ENCODE results near the gene SGIP1.

SGIP1 gene

DNA sequence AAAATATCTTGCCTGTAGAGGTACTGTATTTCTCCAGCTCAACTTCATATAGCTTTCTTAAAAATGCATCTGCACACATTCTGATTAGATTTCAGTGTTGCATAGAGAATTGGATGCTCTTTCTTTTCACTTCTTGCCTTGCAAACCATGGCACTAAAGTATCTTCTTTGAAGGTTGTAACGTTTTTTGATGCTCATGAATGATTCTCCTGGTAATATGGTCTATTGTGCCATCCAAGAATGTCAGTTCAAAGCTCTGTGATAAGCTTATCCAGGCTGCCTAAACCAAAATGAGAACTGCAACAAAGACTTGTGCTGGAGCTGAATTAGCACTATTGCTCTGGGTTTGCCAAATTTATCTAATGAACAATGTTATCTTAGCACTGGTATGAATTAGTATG is 1.9 kb downstream of the SGIP1 start:
- Histone ChIP-seq H3K4me3 (ENCODE audit: low read length in 2 of 2) (no peak overlapping the region), H2BK12ac (ENCODE audit: low read length) (no peak overlapping the region), H3K27ac (replicated peaks; ENCODE audit: low read length) (no peak overlapping the region), H3K9ac (ENCODE audit: low read depth, low read length, poor library complexity) (no peak overlapping the region), H3K79me1 (ENCODE audit: low read depth, low read length) (no peaks in the 10 kb centered on the region), H2AFZ (ENCODE audit: low read length) (no peak overlapping the region), H4K91ac (ENCODE audit: low read depth, low read length, poor library complexity) (no peak overlapping the region), H3K18ac (ENCODE audit: low read length) (no peak overlapping the region), H3K4ac (ENCODE audit: low read length) (no peak overlapping the region), H3K23ac (ENCODE audit: low read depth, low read length, poor library complexity) (no peak overlapping the region), H4K8ac (ENCODE audit: low read depth, low read length) (no peak overlapping the region), H3K4me1 (ENCODE audit: control insufficient read depth in 2 of 2, insufficient read depth in 1 of 2, low read depth in 1 of 2, low read length in 2 of 2) (peaks cover 3 to 6% of the 10 kb centered on the region in 2 donors), H2BK5ac (ENCODE audit: low read length) (no peak overlapping the region), H3K36me3 (replicated peaks in 1 of 2; ENCODE audit: control insufficient read depth in 2 of 2, insufficient read depth in 2 of 2, low read length in 2 of 2) (no peaks in the 10 kb centered on the region), H3K27me3 (ENCODE audit: control insufficient read depth in 3 of 3, insufficient read depth in 3 of 3, low read depth in 1 of 3, low read length in 3 of 3) (peaks cover 0 to 42% (median 3%) of the 10 kb centered on the region in 3 experiments), H3K4me2 (ENCODE audit: insufficient read depth, low read length, poor library complexity, severe bottlenecking) (no peak overlapping the region), H2BK15ac (ENCODE audit: low read length) (no peak overlapping the region), H3K9me3 (replicated peaks in 1 of 2; ENCODE audit: control insufficient read depth in 2 of 2, insufficient read depth in 1 of 2, low read depth in 1 of 2, low read length in 2 of 2) (no peaks in the 10 kb centered on the region), H3K14ac (ENCODE audit: low read length) (no peak overlapping the region), H2AK5ac (ENCODE audit: low read depth, low read length) (no peak overlapping the region), H2BK120ac (ENCODE audit: low read depth, low read length) (no peak overlapping the region)
- no CpG with 5 or more reads among the region's 1 CpG for WGBS, 2 donors (ENCODE audit: extremely low coverage in 2 of 2, insufficient read length in 2 of 2, insufficient replicate concordance in 1 of 2)
- DNase-seq (ENCODE audit: low spot score) = no peak

DNA sequence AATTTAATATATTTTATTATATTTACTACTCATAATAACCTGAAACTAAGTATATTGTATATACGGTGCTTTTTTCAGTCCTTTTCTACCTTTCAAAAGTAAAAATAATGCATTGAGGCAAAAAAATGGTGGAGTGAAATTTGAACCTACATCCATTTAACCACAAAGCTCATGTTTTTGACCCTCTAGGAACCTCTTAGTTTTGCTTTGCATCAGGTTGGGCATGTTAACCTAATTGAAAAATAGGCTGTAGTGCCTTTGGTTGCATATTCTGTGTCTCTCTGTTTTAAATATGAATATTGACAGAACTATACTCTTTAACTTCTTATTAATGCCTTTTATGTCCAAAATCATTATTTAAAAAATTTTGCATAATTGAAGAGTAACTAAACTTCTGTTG is 3.8 kb downstream of the SGIP1 start:
- no peak overlapping the region for H3K23ac ChIP-seq (ENCODE audit: low read depth, low read length, poor library complexity)
- no peak overlapping the region for H3K4me2 ChIP-seq (ENCODE audit: insufficient read depth, low read length, poor library complexity, severe bottlenecking)
- H3K9ac ChIP-seq (ENCODE audit: low read depth, low read length, poor library complexity) = no peak overlapping the region
- no CpG with 5 or more reads among the region's 1 CpG for WGBS, 2 donors (ENCODE audit: extremely low coverage in 2 of 2, insufficient read length in 2 of 2, insufficient replicate concordance in 1 of 2)
- peaks cover 5 to 6% of the 10 kb centered on the region in 2 donors for H3K4me1 ChIP-seq (ENCODE audit: control insufficient read depth in 2 of 2, insufficient read depth in 1 of 2, low read depth in 1 of 2, low read length in 2 of 2)
- DNase-seq (ENCODE audit: low spot score) = no peak
- no peak overlapping the region for H2AFZ ChIP-seq (ENCODE audit: low read length)
- no peak overlapping the region for H4K91ac ChIP-seq (ENCODE audit: low read depth, low read length, poor library complexity)
- no peak overlapping the region for H2BK5ac ChIP-seq (ENCODE audit: low read length)
- H3K4me3 ChIP-seq (ENCODE audit: low read length in 2 of 2) = no peak overlapping the region
- H2AK5ac ChIP-seq (ENCODE audit: low read depth, low read length) = no peak overlapping the region
- H3K27ac ChIP-seq (replicated peaks; ENCODE audit: low read length) = no peak overlapping the region
- H3K9me3 ChIP-seq (replicated peaks in 1 of 2; ENCODE audit: control insufficient read depth in 2 of 2, insufficient read depth in 1 of 2, low read depth in 1 of 2, low read length in 2 of 2) = no peaks in the 10 kb centered on the region
- no peak overlapping the region for H3K18ac ChIP-seq (ENCODE audit: low read length)
- H3K4ac ChIP-seq (ENCODE audit: low read length) = no peak overlapping the region
- H3K79me1 ChIP-seq (ENCODE audit: low read depth, low read length) = no peaks in the 10 kb centered on the region
- H2BK12ac ChIP-seq (ENCODE audit: low read length) = no peak overlapping the region
- H4K8ac ChIP-seq (ENCODE audit: low read depth, low read length) = no peak overlapping the region
- H3K14ac ChIP-seq (ENCODE audit: low read length) = no peak overlapping the region
- H2BK15ac ChIP-seq (ENCODE audit: low read length) = no peak overlapping the region
- H2BK120ac ChIP-seq (ENCODE audit: low read depth, low read length) = no peak overlapping the region
- H3K27me3 ChIP-seq (ENCODE audit: control insufficient read depth in 3 of 3, insufficient read depth in 3 of 3, low read depth in 1 of 3, low read length in 3 of 3) = peaks cover 0 to 29% (median 1%) of the 10 kb centered on the region in 3 experiments
- no peaks in the 10 kb centered on the region for H3K36me3 ChIP-seq (replicated peaks in 1 of 2; ENCODE audit: control insufficient read depth in 2 of 2, insufficient read depth in 2 of 2, low read length in 2 of 2)

DNA sequence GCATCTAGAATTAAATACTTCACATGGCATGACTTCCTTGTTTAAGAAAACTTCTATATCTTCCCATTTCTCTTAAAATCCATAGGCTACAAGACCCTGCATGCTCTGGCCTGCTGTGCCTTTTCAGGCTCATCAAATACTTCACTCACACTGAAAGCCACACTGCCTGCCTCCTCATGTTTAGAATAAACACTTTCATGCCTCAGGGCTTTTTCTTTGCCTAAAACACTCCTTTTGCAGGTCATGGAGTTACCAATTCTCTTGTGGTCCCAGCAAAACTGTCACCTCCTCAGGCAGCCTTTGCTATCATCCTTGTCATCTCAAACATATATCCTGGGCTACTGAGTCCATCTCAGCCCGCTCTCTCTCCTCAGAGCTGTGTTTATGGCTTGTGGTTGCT is 5.5 kb downstream of the SGIP1 start:
- Histone ChIP-seq H3K27me3 (ENCODE audit: control insufficient read depth in 3 of 3, insufficient read depth in 3 of 3, low read depth in 1 of 3, low read length in 3 of 3) (peaks cover 0 to 11% (median 0%) of the 10 kb centered on the region in 3 experiments), H3K4me2 (ENCODE audit: insufficient read depth, low read length, poor library complexity, severe bottlenecking) (no peak overlapping the region)
- no CpG with 5 or more reads among the region's 1 CpG for WGBS, 2 donors (ENCODE audit: extremely low coverage in 2 of 2, insufficient read length in 2 of 2, insufficient replicate concordance in 1 of 2)

DNA sequence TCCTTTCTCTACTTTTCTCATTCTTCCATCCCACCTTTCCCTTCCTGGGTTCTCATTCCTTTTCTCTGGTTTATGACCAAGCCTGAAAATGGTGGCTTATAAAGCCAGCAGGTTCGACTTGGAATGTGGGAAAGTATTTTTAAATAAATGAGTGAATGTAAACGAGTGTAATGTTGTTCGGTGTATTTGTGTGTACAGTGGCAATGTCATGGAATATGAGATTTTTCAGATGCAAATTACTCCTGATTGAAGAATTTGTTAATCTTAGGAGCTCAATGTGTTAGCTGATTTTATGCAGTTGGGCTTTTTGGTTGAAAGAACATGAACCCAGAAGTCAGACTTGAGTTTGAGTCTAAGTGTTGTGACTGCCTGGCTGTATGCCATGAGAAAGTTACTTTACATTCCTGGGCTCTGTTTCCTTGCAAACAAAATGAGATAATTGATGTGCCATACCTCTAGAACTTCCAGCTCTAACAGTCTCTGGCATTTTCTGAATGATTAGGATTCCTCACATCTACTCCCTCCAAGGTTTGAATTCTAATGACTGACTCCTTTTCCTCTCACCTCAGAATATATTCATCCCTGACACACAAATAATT is 6.6 kb downstream of the SGIP1 start:
- Histone ChIP-seq H3K4ac (ENCODE audit: low read length) (no peak overlapping the region), H3K9me3 (replicated peaks in 1 of 2; ENCODE audit: control insufficient read depth in 2 of 2, insufficient read depth in 1 of 2, low read depth in 1 of 2, low read length in 2 of 2) (no peaks in the 10 kb centered on the region), H3K9ac (ENCODE audit: low read depth, low read length, poor library complexity) (no peak overlapping the region), H2BK5ac (ENCODE audit: low read length) (no peak overlapping the region), H3K4me1 (ENCODE audit: control insufficient read depth in 2 of 2, insufficient read depth in 1 of 2, low read depth in 1 of 2, low read length in 2 of 2) (peaks cover 0 to 2% of the 10 kb centered on the region in 2 donors), H3K36me3 (replicated peaks in 1 of 2; ENCODE audit: control insufficient read depth in 2 of 2, insufficient read depth in 2 of 2, low read length in 2 of 2) (no peaks in the 10 kb centered on the region), H2AK5ac (ENCODE audit: low read depth, low read length) (no peak overlapping the region), H2BK12ac (ENCODE audit: low read length) (no peak overlapping the region), H4K91ac (ENCODE audit: low read depth, low read length, poor library complexity) (no peak overlapping the region), H3K4me2 (ENCODE audit: insufficient read depth, low read length, poor library complexity, severe bottlenecking) (no peak overlapping the region), H3K79me1 (ENCODE audit: low read depth, low read length) (no peaks in the 10 kb centered on the region), H2BK120ac (ENCODE audit: low read depth, low read length) (no peak overlapping the region), H3K14ac (ENCODE audit: low read length) (no peak overlapping the region), H2AFZ (ENCODE audit: low read length) (no peak overlapping the region), H2BK15ac (ENCODE audit: low read length) (no peak overlapping the region), H3K27me3 (ENCODE audit: control insufficient read depth in 3 of 3, insufficient read depth in 3 of 3, low read depth in 1 of 3, low read length in 3 of 3) (peaks cover 0 to 3% (median 0%) of the 10 kb centered on the region in 3 experiments), H3K4me3 (ENCODE audit: low read length in 2 of 2) (no peak overlapping the region), H4K8ac (ENCODE audit: low read depth, low read length) (no peak overlapping the region), H3K23ac (ENCODE audit: low read depth, low read length, poor library complexity) (no peak overlapping the region), H3K27ac (replicated peaks; ENCODE audit: low read length) (no peak overlapping the region), H3K18ac (ENCODE audit: low read length) (no peak overlapping the region)
- WGBS, 2 donors (ENCODE audit: extremely low coverage in 2 of 2, insufficient read length in 2 of 2, insufficient replicate concordance in 1 of 2) = 100% methylated on average over 2 to 3 of the region's 3 CpGs
- no peak for DNase-seq (ENCODE audit: low spot score)

More for the DNA sequence above, 5.5 kb downstream of the SGIP1 start:
- Histone ChIP-seq H3K23ac (ENCODE audit: low read depth, low read length, poor library complexity) (no peak overlapping the region), H2BK15ac (ENCODE audit: low read length) (no peak overlapping the region), H3K36me3 (replicated peaks in 1 of 2; ENCODE audit: control insufficient read depth in 2 of 2, insufficient read depth in 2 of 2, low read length in 2 of 2) (no peaks in the 10 kb centered on the region), H4K8ac (ENCODE audit: low read depth, low read length) (no peak overlapping the region), H2BK120ac (ENCODE audit: low read depth, low read length) (no peak overlapping the region), H3K79me1 (ENCODE audit: low read depth, low read length) (no peaks in the 10 kb centered on the region), H2BK5ac (ENCODE audit: low read length) (no peak overlapping the region), H3K18ac (ENCODE audit: low read length) (no peak overlapping the region), H2AFZ (ENCODE audit: low read length) (no peak overlapping the region), H3K9me3 (replicated peaks in 1 of 2; ENCODE audit: control insufficient read depth in 2 of 2, insufficient read depth in 1 of 2, low read depth in 1 of 2, low read length in 2 of 2) (no peaks in the 10 kb centered on the region), H3K4me1 (ENCODE audit: control insufficient read depth in 2 of 2, insufficient read depth in 1 of 2, low read depth in 1 of 2, low read length in 2 of 2) (peaks cover 0 to 2% of the 10 kb centered on the region in 2 donors), H3K4me3 (ENCODE audit: low read length in 2 of 2) (no peak overlapping the region), H3K27ac (replicated peaks; ENCODE audit: low read length) (no peak overlapping the region), H3K14ac (ENCODE audit: low read length) (no peak overlapping the region), H4K91ac (ENCODE audit: low read depth, low read length, poor library complexity) (no peak overlapping the region), H2AK5ac (ENCODE audit: low read depth, low read length) (no peak overlapping the region), H3K4ac (ENCODE audit: low read length) (no peak overlapping the region), H2BK12ac (ENCODE audit: low read length) (no peak overlapping the region), H3K9ac (ENCODE audit: low read depth, low read length, poor library complexity) (no peak overlapping the region)
- DNase-seq (ENCODE audit: low spot score) = no peak
